ENCODE data around the gene RABEP2.

GRCh38 chr16:28943281-28943680 is 18.2 kb upstream of the RABEP2 start:
- TF ChIP-seq CTCF (conservative IDR thresholded peaks at IDR 0.05; ENCODE audit: low read depth, low read length): no peak
- TF ChIP-seq EZH2 (IDR thresholded peaks at IDR 0.05; ENCODE audit: borderline replicate concordance, low read depth, low read length, poor library complexity, severe bottlenecking): no peak
